GM12875 (cell line): Measurements from ENCODE around the gene GPM6B.

Source experiments
- H3K4me3 ChIP-seq: one replicate; pipeline ENCODE4 v1.5.1; 2011; ENCODE audit warnings: low read depth, low read length, control low read depth
- TF ChIP-seq, protein P1 (sequence below): IDR thresholded peaks from 2 replicates; pipeline ENCODE4 v1.5.1; 2011; ENCODE audit warnings: low read depth, mild to moderate bottlenecking, control low read depth, inconsistent platforms, low read length, moderate library complexity, borderline replicate concordance; ENCODE audit not compliant: insufficient read depth

GPM6B gene, protein sequence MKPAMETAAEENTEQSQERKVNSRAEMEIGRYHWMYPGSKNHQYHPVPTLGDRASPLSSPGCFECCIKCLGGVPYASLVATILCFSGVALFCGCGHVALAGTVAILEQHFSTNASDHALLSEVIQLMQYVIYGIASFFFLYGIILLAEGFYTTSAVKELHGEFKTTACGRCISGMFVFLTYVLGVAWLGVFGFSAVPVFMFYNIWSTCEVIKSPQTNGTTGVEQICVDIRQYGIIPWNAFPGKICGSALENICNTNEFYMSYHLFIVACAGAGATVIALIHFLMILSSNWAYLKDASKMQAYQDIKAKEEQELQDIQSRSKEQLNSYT

DNA sequence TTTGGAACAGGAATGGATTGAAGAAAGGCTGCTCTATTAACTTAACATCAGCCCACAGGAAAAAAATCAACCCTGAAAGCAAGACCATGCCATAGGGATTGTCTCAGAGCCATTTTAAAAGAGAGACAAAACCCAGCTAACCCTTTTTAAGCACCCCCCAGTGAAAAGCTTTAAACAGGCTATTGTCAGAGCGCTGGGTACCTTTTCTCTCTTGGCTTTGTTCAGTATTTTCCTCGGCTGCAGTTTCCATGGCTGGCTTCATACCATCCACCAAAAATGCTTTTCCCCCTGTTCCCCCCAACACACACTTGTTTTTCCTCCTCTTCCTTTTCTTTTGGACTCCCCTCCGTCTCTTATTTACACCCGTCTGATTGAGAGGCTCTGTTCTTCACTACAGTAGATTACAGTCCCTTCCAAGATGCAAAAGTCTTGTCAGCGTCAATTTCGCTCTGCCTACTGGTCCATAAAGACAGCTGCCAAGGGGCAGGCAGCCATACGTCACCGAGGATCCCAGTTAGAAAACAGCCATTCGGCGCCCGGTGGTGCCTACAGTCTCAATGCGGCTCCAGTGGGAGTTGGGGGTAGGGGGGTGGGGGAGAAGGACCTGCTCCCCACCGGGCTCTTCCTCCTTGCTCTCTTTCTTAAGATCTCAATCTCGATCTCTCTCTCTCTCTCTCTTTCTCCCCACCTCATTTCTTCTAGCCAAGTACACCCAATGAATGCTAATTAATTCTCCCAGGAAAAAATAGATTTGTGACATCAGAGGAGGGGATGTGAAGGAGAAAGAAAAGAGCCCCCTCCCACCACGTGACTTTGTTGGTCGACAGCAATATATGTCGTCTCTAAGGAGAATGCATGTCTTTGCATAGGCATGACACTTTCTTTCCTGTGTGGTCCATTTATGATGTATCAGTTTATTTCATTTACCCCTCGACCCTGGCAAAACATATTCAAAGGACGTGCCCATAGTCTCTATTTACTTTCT lies at the start of gene GPM6B:
Gene GPM6B, minus strand, starts transcription at position 451 of the 985 bp plus-strand sequence. Its CDS starts 189 bp downstream, at position 262.
- TF ChIP-seq, protein P1, sequence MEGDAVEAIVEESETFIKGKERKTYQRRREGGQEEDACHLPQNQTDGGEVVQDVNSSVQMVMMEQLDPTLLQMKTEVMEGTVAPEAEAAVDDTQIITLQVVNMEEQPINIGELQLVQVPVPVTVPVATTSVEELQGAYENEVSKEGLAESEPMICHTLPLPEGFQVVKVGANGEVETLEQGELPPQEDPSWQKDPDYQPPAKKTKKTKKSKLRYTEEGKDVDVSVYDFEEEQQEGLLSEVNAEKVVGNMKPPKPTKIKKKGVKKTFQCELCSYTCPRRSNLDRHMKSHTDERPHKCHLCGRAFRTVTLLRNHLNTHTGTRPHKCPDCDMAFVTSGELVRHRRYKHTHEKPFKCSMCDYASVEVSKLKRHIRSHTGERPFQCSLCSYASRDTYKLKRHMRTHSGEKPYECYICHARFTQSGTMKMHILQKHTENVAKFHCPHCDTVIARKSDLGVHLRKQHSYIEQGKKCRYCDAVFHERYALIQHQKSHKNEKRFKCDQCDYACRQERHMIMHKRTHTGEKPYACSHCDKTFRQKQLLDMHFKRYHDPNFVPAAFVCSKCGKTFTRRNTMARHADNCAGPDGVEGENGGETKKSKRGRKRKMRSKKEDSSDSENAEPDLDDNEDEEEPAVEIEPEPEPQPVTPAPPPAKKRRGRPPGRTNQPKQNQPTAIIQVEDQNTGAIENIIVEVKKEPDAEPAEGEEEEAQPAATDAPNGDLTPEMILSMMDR = no peak
- no peak within 1 kb of the TSS for H3K4me3 ChIP-seq

DNA sequence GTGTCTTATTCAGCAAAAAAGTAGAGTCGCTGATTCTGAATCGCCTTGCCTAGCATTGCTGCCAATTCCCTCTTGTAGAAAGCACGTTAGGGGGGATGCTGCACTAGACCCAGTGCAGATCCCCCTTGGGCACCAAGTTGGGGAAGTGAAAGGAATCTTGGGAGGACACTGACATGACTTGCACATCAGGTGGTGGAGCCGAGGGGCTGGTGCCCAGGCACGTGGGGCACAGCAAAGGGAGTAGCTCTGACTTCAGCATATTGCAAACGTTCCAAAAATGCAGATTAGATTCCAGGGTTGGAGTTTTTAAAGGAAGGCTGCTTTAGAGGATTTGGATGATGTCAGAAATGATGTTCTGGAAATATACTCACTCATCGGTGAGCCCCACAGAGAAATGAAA lies 47.4 kb upstream of the GPM6B start:
- H3K4me3 ChIP-seq = no peak overlapping the region
- TF ChIP-seq, protein P1 = no peak

DNA sequence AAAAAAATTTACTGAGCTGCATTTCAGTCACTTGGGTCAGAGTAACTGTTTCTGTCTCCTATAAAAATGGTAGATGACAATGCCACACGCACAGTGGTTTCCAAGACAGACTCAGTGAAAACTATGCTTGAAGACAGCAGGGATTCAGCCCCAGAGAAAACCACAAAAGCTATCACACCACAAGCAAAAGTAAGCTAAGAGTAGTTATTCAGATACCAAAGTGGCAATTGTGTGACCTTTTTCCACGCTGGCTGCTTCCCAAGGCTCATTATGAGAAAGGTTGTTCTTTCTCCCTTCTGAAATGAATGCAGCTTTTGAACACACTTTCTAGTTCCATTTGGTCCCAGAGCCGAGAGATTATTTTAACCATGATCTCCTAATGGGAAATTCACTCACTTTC lies 46.4 kb upstream of the GPM6B start:
- H3K4me3 ChIP-seq = no peak overlapping the region
- TF ChIP-seq, protein P1 = no peak

DNA sequence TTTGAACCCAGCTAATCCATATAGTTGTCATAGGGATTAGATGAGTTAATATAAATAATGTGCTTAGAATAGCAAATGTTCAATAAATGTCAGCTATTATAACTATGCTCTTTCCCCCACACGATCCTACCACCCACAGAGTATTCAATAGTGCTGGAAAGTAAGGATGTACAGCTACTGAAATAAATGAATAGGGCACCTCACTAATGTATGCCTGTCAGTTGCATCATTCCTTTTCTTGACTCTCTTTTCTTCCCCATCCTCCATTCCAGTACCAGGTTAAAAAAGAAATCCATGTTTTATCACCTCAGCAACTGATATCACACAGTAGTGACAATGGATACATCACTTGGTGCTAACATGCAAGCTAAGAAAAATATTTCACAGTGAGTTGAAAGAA lies 42.8 kb upstream of the GPM6B start:
- H3K4me3 ChIP-seq = no peak overlapping the region
- TF ChIP-seq, protein P1 = no peak

DNA sequence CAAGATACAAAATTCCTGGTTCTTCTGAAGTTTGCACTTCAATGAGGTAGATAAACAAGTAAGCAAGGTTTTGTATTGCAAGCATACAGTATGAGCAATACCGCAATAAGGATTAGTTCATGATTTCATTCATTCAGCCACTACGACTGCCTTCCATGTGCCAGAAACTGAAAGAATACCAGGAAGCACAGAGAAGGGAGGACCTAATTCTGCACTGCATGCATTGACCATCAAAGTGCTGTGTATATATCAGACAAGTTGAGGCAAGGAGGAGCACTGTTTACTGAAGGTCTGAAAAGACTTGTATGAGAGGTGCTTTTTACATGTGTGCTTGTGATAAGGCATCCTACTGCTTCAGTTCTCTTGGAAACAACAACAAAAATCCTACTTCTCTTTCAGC lies 40.9 kb upstream of the GPM6B start:
- no peak overlapping the region for H3K4me3 ChIP-seq
- TF ChIP-seq, protein P1 = no peak

DNA sequence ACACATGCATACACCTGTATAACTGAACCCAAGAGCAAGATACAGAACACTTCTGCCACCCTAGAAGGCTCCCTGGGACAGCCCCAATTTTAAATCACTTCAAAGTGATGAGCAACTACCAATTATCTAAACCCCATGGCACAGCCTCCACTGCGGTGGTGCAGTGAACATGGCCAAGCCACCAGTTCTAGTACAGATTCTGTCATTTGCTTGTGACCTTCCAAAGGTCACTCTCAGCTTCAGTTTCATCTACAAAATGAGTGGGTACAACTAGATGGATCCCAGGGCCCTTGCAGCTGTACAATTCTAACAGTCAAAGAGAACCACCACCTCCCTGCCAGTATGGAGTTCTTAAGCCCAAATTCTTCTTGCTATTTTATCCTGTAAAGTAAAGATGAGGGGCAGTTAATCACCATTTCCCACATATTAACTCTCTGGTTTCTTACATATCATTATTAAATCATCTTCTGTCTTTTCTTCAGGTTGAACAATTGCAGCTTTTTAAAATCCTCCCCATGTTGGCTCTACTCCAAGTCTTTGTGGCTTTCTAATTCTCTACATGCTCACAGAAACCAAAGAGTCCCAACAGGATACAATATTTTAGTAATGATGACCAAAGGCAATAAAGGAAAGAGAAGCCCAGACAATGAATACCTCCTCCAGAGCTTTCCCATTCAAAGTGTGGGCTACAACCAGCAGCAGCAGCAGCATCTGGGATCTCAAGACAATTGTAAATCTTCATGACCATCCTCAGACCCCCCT lies 39.0 kb upstream of the GPM6B start:
- no peak overlapping the region for H3K4me3 ChIP-seq
- TF ChIP-seq, protein P1 = no peak
